Activated T-cell treated with anti-CD3 and anti-CD28 coated beads for 1 hour (primary cell): ENCODE results near the gene MYH7.
"Not testable (repeated sequence)": the region's sequence is repeated elsewhere in the genome, so short reads cannot be mapped to it uniquely, and the experiment has no call there.

Source experiments
- DNase-seq: peaks from one replicate; pipeline ENCODE4 v3.0.0-alpha.2; 2020; ENCODE audit warnings: low read depth

Gene MYH7

GRCh38 chr14:23430016-23430722, 5.3 kb downstream of the MYH7 start:
- no peak for DNase-seq

DNA sequence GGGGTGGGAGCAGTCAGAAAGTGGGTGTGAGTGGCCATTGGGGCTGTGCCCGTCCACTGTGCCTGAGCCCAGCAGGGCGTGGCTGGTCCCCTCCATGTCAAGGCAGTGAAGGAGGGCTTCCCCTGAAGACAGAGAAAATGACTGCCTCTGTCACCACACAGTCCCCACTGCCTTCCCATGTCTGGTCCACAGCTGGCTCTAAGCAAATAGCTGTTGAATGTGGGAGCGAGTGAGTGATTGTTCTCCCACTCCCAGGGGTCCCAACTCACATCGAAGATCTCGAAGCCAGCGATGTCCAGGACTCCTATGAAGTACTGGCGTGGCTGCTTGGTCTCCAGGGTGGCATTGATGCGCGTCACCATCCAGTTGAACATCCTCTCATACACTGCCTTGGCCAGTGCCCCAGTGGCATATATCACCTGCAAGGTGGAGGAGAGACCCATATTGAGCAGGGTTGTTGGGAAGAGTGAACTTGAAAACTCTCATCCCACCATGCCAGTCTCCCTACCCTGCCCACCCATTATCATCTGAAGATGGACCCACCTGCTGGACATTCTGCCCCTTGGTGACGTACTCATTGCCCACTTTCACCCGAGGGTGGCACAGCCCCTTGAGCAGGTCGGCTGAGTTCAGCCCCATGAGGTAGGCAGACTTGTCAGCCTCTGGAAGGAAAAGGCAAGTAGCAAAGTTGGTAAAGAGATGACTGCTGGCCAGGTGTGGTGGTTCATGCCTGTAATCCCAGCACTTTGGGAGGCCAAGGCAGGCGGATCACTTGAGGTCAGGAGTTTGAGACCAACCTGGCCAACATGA, 6.6 kb downstream of the MYH7 start:
- no peak for DNase-seq

DNA sequence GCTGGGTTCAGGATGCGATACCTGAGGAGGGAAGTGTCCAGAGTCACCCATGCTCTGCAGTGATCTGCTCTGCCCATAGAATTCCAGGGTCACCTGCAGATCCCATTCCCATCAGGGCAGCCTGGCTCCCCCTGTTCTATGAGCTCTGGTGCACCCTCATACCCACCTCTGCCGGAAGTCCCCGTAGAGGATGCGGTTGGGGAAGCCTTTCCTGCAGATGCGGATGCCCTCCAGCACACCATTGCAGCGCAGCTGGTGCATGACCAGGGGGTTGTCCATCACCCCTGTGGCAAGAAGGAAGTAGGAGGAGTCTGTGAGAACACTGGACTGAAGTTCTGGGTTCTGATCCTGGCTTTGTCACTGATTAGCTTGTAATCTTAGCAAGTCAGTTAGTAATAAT, 9.7 kb downstream of the MYH7 start:
- not testable (repeated sequence) for DNase-seq

- DNase-seq: no peak
These were observed 10.3 kb downstream of the MYH7 start for GRCh38 chr14:23425169-23425568.

GRCh38 chr14:23423657-23424056, 11.8 kb downstream of the MYH7 start:
- DNase-seq: no peak

- DNase-seq: no peak
These were observed 13.9 kb downstream of the MYH7 start for GRCh38 chr14:23421594-23421993.

DNA sequence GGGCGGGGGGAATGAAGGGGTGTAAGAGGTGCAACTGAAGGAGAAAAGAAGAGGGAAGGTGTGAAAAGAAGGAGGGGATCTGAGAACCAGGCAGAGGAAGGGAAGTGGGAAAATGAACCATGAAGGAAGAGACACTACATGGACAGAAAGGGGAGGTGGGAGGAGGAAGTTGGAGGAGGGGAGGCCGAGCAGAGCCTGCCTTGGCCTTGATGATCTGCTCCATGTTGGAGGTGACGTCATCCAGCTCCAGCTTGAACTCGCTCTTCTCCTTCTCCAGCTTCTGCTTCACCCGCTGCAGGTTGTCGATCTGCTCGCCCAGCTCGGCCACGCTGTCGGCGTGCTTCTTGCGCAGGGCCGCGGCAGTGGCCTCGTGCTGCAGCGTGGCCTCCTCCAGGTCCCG, 15.8 kb downstream of the MYH7 start:
- not testable (repeated sequence) for DNase-seq

GRCh38 chr14:23418021-23418420, 17.4 kb downstream of the MYH7 start:
- DNase-seq: no peak

- DNase-seq: not testable (repeated sequence)
These were observed 18.2 kb downstream of the MYH7 start for GRCh38 chr14:23417269-23417668.

- no peak for DNase-seq
These were observed 18.7 kb downstream of the MYH7 start for GRCh38 chr14:23416801-23417200.

DNA sequence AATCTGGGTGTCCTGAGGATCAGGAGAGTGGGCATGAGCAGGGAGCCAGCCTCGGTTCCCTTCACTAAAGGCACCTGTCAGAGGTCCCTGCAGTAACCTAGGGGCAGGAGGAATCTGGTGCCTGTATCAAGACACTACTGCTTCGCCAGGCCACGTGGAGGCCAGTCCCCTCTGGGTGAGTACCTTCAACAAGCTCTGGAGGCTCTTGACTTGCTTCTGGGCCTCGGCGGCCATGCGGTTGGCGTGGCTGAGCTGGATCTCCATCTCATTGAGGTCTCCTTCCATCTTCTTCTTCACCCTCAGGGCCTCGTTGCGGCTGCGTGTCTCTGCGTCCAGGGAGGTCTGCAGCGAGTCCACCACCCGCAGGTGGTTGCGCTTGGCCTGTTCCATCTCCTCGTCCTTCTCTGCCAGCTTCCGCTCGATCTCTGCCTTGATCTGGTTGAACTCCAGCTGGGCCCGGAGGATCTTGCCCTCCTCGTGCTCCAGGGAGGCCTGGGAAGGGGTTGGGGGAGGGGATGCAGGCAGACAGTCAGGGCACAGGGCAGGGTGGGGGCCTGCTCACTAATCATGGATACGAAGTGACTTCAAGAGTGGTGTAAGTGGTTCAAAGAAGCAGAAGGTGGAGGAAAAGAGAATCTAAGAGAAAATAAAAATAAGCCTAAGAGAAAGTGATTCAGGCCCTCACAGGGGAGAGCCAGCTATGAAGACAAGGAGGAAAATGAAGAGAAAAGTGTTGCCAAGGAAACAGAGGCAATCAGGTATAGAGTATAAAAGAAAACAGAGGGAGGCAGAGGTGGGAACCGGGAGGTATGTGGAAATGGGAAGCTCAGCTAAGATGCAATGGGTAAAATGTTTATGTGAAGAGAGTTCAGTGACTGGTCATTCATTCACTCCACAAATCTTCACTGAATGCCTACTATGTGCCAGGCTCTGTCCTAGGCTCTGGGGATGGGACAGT, 19.4 kb downstream of the MYH7 start:
- DNase-seq: no peak

DNA sequence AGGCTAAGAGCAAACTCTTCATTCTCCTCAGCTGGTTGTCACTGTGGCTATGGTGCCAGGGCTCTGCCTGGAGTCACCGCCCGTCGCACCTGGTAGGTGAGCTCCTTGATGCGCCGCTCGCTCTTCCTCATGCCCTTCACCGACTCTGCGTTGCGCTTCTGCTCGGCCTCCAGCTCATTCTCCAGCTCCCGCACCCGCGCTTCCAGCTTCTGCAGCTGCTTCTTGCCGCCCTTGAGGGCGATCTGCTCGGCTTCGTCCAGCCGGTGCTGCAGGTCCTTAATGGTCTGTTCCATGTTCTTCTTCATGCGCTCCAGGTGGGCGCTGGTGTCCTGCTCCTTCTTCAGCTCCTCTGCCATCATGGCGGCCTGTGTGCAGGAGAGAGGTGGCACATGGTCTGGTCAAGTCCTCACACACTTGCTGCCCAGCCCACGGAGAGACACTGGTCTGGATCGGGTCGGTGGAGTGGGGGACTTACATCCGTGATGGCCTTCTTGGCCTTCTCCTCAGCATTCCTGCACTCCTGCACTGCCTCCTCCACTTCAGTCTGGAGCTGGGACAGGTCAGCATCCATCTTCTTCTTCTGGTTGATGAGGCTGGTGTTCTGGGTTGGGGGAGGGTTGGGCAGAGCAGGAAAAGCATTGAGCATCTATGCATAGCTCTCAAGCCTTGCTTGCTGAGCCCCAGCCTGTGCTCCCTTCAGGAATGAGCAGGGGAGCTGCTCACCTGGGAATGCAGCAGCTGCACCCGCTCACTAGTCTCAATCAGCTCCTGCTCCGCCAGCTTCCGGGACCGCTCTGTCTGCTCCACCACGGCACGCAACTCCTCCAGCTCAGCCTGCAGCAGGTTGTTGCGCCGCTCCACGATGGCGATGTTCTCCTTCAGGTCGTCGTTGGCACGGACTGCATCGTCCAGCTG, 20.3 kb downstream of the MYH7 start:
- DNase-seq: no peak

GRCh38 chr14:23414254-23414653, 21.2 kb downstream of the MYH7 start:
- DNase-seq: no peak

- DNase-seq: no peak
These were observed 21.8 kb downstream of the MYH7 start for GRCh38 chr14:23413681-23414080.

GRCh38 chr14:23411563-23412525, 23.6 kb downstream of the MYH7 start:
- DNase-seq: no peak

DNA sequence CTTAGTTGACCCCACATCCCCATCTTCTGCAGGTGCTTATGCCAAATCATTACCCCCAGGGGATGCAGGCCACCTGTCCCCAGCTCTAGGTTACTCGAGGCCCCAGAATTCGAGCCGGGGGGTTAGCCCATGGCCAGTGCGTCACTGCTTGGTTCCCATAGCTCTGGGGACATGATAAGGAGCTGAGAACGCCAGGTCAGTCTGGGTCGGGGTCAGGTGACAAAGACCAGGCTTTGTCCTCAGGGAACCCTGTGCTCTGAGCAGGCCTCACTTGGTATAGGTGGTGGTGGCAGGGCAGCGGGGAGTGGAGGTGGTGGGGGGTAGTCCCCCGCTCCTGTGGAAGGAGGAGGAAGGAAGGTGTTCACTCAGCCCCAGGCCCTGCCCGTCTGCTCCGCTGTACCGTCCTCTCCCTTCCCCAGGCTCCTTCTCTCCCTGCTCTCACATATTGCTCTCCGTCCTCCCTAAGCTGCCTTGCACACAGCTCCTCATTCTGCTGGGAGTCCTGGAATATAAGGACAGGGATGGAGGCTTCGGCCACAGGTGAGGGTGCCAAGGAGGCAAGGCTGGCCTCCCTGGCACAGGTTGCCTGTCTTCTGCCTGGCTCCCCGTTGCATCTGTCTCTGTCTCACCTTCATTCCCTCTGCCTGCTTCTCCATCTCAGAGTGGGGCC, 25.4 kb downstream of the MYH7 start:
- DNase-seq: no peak

GRCh38 chr14:23409475-23409874, 26.0 kb downstream of the MYH7 start:
- DNase-seq: no peak

GRCh38 chr14:23408307-23408630, 27.2 kb downstream of the MYH7 start:
- DNase-seq: no peak

GRCh38 chr14:23407516-23408306, 27.7 kb downstream of the MYH7 start, which contains the start of gene MYH6:
MYH6 (minus strand) TSS chr14:23408273; CDS start chr14:23407223, 1,050 bp downstream.
- DNase-seq: no peak
